RPMI8226 (cell line): Measurements from ENCODE around the gene C18orf63.
"Not testable (repeated sequence)": the region's sequence is repeated elsewhere in the genome, so short reads cannot be mapped to it uniquely, and the experiment has no call there.

Experiments used
- DNase-seq: peaks from one replicate; pipeline ENCODE4 v3.0.0-alpha.2; 2015

Gene C18orf63

DNA sequence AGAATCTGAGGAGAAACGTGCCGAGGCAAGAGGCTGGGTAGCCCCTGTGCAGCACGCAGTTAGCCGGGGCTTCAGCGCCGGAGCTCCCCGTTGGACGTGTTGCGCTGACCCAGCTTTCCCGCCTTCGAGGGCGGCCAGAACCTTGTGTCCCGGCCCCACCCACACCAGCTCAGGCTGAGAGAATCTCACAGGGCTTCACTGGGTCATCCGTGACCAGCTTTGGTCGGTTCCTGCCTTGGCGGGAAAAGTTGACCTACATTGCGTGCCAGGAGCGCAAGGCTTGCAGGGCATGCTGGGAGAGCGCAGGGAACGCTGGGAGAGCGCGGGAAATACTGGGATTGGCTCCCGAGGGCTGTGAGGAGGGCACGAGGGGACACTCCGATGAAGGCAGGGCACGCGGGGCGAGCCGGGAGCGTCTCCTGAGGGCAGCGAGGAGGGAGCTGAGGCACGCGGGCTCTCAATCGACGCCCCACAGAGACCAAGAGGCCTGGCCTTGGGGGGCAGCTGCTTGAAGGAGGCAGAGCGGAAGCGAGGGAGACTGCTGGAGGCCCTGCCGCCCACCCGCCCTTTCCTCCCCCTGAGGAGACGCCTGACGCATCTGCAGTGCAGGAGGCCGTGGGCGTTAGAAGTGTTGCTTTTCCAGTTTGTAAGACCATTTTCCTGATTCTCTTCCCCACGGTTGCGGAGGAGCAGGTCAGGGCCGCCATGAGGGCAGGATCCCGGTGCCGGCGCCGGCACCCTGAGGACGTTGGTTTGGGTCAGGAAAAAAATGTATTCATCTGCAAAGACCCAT lies at the start of gene C18orf63:
TSS of gene C18orf63 (plus strand) at position 376 of the 793 bp plus-strand sequence. CDS start 2,027 bp downstream, outside the sequence.
- no peak for DNase-seq

DNA sequence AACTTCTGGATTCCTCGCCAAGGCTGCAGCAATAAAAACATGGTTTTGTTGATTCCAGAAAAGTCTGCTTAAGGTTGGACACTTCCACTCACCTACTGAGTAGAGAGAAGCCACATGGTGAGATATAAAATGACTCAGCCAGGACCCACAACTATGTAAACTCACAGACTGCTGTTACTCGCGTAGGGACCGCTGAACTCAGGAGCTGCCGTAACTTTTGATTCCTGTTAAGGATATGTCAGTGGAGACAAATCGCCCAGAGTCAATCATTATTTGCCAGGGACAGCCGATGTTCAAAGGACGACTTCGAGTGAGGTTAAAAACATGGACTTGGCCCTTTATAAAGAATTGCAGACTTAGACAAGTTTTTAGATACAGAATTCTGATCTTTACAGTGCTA lies 49.5 kb upstream of the C18orf63 start:
- DNase-seq: no peak

DNA sequence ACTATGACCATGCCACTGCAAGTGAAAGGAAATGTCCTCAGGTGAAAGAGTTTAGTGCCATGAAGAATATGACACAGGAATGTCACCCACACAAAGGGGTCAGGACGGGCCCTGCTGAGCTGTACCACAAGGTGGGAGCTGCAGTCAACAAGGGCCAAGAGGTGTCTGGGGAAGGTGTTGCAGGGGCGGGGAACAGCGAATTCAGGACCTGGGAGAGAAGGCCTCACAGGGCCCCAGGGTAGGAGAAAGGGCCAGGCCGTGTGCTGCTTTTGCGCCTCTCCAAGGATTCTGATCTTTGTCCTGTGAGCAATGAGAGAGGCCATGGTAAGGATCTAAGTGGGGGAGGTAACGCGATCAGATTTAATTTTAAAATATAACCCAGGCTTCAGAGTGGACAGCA lies 47.5 kb upstream of the C18orf63 start:
- DNase-seq: no peak

DNA sequence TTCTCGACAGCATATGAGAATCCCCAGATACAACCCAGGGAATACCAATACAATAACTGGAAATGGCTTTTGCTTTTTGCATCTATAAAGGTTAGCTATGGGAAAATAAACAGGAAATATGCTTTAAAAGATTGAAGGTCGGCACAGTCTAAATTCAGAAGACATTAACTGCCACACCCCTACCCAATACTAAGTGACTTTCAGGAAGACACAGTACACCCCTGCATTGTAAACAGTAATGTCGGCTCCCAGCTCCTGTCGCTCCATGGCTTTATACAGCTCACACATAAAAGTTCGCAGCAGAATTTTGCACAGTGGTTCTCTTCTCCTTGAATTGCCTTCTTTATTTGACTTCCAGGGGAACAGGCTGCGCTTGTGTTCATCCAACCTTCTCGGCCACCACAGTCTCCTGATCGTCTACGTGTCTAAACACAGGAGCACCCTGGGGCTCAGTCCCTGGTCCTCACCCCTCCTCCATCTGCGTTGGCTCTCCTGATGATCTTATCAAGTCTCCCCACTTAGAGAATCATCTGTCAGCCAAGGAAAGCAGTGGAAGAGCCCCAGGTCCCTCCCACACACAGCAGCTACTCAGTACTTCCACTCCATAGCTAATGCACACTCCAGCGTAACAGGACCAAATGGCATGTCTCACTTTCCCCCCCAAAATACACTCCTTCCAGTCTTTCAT lies 46.6 kb upstream of the C18orf63 start:
- no peak for DNase-seq

DNA sequence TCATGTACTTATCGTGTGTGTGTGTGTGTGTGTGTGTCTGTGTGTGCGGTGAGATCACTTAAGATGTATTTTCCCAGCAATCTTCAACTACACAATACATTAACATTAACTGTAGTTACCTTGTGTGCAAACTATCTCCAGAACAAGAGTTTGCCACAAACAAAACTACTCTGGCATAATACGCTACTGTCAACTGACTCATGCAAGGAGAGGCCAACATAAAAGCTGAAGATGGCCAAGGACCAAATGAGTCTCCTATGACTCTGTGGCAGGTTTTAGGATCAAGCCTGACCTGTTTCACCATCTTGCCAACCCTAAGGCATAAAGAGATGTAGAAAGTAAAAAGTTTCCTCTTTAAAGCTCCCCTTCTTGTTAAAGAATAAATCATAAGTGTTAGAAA lies 44.0 kb upstream of the C18orf63 start:
- no peak for DNase-seq

DNA sequence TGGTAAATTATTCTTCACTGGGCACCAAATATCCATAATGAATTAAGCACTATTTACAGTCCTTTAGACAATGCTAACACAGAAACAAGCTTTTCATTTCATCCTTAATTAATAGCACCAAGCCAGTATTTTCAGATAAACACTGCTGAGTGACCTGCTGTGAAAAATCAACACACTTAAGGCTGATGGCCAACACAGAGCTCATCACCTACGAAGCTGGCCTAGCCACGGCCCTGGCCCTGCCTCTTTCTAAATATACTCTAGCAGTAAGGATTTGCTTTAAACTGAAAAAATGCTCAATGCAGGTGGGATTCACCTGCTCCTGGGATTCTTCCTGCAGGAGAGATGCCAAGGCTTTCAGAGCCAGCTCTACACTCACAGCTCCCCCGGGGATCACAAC lies 42.2 kb upstream of the C18orf63 start:
- DNase-seq: no peak

DNA sequence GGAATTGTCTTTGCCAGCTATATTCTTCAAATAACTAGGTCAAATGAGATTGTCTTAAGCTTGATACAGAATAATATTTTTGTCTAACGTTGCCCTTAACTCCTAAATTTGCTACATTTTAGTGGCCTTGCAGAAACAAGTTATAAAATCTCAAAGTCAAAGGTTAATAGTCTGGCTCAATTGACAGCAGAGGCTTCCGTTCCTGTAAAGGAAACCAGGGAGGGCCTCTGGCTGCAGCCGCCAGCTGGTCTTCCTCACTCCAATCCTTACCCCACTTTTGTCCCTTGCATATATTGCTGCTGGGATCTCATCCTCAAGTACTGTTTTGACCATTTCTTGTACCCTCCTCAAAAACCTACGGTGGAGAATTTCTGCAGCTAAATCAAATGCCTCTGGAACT lies 40.9 kb upstream of the C18orf63 start:
- DNase-seq: no peak

DNA sequence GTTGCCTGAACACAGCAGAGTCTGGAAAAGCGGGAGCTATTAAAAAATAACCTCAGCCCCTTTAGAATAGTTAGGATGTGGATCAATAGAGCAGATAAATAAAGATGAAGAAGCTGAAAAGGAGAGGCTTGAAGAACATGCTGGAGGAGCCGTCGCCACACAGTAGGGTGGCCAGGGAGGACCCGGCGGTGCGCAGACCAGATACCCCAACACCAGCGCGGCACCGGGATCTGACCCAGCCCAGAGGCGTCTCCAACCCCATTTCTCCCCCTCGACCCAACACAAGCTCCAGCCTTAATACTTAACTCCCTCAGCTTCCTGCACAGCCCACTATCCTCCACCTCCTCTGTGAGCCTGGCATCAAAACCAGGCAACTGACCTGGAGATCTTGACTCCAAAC lies 39.9 kb upstream of the C18orf63 start:
- no peak for DNase-seq

DNA sequence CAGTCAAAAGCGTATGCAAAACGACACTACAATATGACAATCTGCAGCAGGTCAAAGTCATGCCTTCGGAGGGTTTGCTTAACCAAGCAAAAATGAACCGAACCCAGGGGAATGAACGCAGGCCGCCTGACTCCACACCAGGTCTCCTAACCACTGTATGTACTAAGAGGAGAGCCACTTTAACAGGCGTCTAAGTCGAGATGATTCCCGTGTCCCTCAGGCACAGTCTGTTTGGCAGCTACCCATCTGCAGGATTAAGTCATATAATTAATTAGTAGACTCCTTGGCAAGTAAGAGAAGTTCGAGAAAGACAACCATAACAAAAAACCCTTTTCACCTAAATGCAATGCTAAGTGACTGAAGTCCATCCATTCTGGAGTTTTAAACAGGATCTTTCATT lies 39.0 kb upstream of the C18orf63 start:
- DNase-seq: no peak

DNA sequence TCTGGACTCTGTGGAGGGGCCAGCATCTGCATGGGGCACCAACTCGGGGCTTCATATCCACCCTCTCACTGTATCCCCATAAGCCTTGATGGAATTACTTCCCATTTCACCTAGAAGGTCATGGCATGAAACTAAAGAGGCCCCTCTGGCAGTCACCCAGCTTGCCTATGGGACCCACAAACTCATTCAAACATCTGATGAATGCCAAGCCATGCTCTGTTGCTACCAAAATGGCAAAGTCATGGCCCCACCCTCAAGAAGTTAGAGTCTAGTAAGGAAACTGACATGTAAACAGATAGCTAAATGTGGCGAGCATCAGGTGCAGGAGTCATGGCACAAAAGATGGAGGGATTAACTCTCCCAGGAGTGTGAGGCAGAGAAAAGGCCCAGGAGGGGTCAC lies 38.3 kb upstream of the C18orf63 start:
- no peak for DNase-seq

DNA sequence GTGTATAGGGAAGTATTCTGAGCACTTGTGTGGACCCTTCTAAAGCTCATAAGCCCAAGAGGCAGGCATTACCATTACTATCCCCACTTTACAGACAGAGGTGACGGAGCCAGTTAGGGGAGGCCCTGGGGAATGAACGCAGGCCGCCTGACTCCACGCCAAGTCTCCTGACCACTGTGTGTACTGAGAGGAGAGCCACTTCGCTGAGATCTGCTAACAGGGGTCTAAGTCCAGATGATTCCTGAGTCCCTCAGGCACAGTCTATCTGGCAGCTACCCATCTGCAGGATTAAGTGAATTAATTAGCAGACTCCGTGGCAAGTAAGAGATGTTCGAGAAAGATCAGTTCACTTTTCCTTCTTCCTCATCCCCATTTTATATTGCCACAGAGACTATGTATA lies 37.6 kb upstream of the C18orf63 start:
- no peak for DNase-seq

DNA sequence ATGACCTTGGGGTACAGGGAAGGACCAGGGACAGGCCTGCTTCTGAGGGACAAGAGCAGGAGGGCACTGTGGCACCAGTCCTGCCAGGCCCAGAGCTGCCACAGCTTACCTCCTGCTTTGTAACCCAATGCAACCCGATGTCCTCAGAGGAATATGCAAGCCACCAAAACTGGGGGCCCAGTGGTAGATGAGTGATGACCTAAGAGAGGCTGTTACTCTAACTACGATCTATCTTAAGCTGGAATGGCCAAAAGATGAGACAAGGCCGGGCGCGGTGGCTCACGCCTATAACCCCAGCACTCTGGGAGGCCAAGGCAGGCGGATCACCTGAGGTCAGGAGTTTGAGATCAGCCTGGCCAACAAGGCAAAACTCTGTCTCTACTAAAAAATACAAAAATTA lies 36.7 kb upstream of the C18orf63 start:
- no peak for DNase-seq

DNA sequence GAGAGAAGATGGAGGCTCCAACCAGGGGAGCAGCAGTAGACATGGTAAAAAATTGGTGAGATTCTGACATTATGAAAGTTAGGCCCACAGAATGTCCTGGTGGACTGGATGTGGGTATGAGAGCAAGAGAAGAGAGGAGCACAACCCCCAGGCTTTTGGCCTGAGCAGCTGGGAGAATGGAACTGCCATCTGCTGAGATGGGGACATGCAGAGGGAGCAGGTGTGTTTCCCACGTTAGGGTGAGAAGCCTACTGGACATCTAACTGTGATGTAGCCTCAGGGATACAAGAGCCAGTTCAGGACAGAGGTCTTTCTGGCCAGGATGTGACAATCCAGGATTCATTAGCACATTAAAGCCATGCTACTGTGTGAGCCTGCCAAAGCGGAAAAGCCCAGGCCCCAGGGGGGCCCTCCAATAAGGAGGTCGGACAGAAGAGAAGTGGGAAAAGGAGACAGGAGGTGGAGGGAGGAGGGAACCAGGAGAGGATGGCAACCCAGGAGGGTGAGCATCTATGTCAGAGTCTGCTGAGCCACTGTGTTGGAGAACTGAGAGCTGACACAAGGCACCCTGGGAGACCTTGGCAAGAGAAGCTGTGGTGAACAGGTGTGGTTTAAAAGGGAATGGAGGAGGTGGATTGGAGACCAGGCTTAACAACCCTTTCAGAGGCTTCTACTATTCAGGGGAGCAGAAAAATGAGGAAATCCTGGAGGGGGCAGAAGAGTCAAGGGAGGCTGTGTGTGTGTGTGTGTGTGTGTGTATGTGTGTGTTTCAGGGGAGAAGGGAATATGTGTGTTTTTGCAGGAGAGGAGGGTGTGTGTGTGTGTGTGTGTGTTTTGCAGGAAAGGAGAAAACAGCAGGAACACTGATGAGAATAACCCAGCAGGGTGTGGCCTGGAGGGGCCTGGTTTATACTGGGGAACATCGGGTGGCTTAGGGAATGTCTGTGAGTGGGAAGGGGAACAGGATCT lies 34.3 kb upstream of the C18orf63 start:
- no peak for DNase-seq

DNA sequence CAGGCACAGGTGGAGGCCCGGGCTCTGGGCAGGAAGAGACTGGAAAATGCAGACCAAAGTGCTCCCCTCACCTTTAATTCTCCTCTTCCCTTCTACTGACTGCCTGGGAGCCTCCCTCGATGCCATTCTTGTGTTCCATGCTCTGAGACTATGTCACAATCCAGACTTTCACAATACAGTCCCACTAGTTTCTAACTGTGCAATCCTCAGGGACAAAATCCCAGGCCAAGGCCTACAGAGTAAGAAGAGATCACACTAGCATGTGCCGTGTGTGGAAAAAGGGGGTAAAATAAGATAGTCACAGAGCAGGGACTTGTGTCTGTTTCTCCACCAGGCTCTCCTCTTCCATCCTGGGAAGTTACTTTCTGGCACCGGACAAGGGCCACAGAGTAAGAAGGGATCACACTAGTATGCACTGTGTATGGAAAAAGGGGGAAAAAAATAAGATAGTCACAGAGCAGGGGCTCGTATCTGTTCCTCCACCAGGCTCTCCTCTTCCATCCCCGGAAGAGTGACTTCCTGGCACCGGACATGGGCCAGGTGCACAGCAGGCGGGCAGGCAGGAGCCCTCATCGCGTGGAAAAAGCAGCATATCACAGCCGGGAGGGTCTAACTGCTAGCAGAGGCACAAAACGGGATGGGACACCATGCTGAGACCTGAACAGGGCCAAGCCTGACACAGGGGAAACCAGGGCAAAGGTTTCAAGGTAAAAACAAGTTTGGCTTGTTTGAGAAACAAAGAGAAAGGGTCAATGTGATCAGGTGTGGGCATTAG lies 33.5 kb upstream of the C18orf63 start:
- no peak for DNase-seq

DNA sequence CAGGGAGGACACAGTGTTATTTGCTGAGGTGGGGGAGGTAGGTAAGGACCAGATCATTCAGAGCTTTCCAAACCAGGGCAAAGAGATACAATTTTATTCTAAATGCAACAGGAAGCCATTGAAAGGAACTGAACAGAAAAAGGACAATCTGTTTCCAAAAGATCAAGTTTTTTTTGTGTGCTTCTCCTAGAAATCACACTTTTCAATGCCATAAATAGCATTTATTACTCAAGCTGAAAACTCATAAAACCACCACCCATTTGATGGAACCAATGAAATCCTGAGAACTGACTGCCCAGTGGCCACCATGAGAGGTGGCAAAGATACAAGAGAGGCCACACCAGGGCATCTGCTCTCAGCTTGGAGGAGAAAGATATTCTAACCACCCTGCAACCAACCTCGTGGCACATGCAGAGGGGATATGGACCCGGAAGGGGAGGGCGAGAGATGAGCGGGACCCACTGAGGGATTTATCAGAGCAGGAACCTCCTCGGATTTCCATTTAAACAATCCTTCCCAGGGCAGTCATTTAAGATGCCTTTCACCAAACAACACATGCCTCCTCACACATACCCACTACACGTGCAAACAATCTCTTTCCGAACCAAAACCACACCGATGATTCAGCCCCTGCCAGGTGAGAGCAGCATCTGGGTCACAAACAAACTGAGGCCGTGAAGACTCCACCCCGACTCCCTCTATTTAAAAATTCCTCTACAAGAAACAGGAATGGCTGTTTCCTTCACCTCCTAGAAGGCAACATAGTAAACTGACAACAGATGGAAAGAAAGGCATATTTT lies 32.7 kb upstream of the C18orf63 start:
- DNase-seq: no peak

DNA sequence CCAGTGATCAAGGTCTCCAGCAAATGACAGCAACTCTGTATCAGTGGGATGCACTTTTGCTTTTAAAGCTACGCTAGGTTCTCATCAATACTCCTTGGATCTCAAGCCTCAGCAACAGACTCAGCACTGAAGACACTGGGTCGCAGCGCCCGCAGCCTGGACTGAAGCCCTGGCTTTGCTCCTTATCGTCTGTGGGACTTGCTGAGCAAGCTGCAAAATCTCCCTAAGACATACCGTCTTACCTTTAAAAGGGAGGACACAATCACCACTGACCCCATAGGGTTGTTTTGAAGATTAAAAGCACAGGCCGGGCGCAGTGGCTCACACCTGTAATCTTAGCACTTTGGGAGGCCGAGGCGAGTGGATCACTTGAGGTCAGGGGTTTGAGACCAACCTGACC lies 32.0 kb upstream of the C18orf63 start:
- no peak for DNase-seq

DNA sequence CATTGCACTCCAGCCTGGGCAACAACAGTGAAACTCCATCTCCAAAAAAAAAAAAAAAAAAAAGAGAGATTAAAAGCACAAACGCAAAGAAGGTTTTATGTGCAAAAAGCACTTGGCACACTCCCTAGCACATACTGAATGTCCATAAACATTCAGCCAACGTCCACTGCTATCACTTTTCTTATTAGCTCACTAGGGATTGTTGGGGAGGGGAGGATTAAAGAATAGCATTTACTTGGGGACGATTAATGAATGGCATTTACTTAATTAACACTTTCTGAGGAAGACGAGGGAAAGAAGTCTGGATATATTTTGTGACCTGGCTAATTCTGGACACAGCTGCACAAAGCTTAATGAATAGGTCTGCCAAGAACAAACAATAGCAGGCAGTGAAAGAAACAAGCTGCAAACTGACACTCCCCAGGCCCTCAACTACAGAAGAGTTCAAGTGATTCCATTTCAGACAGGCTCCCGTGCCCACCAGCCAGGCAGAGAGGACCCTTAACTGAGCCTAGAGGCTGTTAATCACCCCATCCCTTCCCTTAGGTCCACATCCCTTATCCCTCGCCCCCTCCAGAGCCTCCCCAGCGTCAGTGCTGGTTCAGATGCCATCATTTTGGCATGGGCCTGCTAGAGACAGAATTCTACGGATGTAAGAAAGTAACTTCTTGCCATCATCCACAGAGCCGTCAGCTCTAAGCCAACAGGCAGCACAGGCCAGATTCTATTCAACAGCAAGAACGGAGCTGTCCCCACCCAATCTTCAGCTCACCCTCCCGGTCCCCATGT lies 31.3 kb upstream of the C18orf63 start:
- no peak for DNase-seq

DNA sequence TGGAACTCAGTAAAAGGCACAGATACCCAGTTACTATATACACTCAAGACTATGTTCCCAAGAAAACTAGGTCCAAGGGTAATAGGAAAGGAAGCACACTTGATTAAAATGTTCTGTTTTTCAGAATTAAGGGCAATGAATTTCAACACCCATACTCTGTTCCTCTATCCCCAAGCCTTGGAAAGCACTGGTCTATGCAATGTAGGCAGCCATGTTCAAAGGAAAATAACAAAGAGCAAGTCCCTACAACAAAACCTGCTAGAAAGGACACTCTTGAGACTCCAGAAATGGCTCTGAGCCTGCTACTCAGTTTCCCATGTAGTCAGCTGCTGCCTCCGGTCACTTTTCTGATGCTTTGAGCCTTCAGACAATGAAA lies 30.7 kb upstream of the C18orf63 start:
- no peak for DNase-seq

DNA sequence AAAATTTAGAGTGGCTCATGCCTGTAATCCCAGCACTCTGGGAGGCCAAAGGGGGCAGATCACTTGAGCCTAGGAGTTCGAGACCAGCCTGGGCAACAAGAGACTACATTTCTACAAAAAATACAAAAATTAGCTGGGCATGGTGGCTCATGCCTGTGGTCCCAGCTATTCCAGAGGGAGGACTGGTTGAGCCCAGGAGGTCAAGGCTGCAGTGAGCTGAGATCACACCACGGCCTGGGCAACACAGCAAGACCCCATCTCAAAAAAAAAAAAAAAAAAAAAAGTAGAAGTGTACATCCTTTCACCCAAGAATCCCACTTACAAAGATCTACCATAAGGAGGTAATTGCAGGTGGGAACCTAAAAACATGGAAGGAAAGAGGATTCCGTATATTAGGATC lies 30.1 kb upstream of the C18orf63 start:
- DNase-seq: not testable (repeated sequence)

DNA sequence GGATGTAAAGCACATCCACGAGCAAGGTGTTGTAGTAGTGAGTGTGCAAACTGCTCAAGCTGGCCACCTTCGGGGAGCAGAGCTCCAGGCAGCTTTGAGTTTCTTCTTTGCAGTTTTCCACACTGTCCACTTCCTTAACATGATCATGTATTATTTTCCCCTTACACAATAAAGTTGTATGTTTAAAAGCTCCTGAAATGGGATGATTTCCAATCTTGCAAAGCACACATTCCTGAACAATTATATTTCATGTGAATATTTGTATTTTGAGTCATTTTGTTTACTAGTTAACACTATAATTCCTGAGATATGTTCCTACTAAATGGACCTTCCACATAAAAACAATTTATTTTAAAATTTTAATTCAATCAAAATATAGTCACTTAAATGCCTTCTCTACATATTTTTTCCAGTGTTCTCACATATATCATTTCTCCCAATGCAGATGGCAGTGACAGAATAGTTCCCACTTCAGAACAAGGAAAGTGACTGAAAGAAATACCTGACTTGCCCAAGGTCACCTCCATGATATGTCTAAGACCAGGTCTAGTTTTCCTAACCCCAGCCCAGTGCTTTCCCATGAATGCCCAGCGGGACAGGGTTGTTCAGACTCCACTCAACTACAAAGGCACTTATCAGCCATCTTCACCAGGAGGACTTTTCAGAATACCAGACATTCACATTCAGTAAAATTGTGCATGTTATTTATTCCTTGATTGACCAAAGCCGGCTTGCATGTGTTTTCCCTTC lies 29.4 kb upstream of the C18orf63 start:
- no peak for DNase-seq
